ENCODE data around the gene SLC45A1. TPM values are rescaled to one million over a fixed set of nuclear protein-coding genes. Genes with fewer than 3 reads are reported as not detected.

SLC45A1 gene
- total and polyA plus RNA-seq, 2 of the 4 experiments (the other 2 are of a cell fraction) = 0.72 to 3.9 TPM

GRCh38 chr1:8359617-8360481 is 41.9 kb downstream of the SLC45A1 start:
- no TSS peak for BruUV-seq (replicated peaks)
- Histone ChIP-seq H3K27ac (ENCODE audit: insufficient read depth, low read length) (no peak overlapping the region), H3K56ac (ENCODE audit: extremely low read depth, insufficient read depth, low read length) (no peak overlapping the region), H3K4me3 (ENCODE audit: insufficient read depth, low read depth, low read length) (no peak overlapping the region), H2BK20ac (ENCODE audit: low read depth, low read length) (no peak overlapping the region), H3K18ac (ENCODE audit: low read depth, low read length) (no peak overlapping the region), H3K9me1 (ENCODE audit: insufficient read depth, low read length) (peaks cover 12% of the 10 kb centered on the region; the same call in 1 of the 2 replicates), H3K9me3 (ENCODE audit: control insufficient read depth, insufficient read depth, low read length) (no peaks in the 10 kb centered on the region), H4K20me1 (ENCODE audit: insufficient read depth, low read length) (peaks cover 53% of the 10 kb centered on the region), H3K23ac (ENCODE audit: low read depth, low read length) (no peak overlapping the region), H3K4me2 (ENCODE audit: low read depth, low read length) (no peak overlapping the region), H2BK15ac (ENCODE audit: low read depth, low read length) (no peak overlapping the region), H3K9ac (ENCODE audit: low read depth, low read length) (no peak overlapping the region), H4K91ac (ENCODE audit: insufficient read depth, low read depth, low read length) (no peak overlapping the region), H4K5ac (ENCODE audit: low read depth, low read length) (no peak overlapping the region), H3K79me1 (ENCODE audit: low read depth in 1 of 2, low read length in 2 of 2) (peaks cover 47 to 65% of the 10 kb centered on the region in 2 experiments), H2BK5ac (ENCODE audit: low read depth, low read length, poor library complexity, severe bottlenecking) (no peak overlapping the region), H3K4ac (ENCODE audit: low read depth, low read length) (no peak overlapping the region), H4K8ac (ENCODE audit: low read depth in 2 of 2, low read length in 2 of 2) (no peak overlapping the region), H2BK120ac (ENCODE audit: low read depth, low read length) (no peak overlapping the region), H3K4me1 (ENCODE audit: control insufficient read depth, insufficient read depth, low read length) (peaks cover 10% of the 10 kb centered on the region; the same call in 1 of the 2 replicates), H2AK9ac (replicated peaks; ENCODE audit: low read depth, low read length, poor library complexity) (peak overlapping the region; percentile 23), H2AK5ac (ENCODE audit: low read depth, low read length) (no peak overlapping the region), H3K27me3 (ENCODE audit: control insufficient read depth, insufficient read depth, low read length) (no peaks in the 10 kb centered on the region), H3K14ac (replicated peaks; ENCODE audit: low read depth, low read length) (no peak overlapping the region), H2AFZ (replicated peaks; ENCODE audit: low read length, poor library complexity) (no peak overlapping the region), H3K36me3 (ENCODE audit: control insufficient read depth, insufficient read depth, low read length) (peaks cover 96% of the 10 kb centered on the region)
- no peak for ATAC-seq (ENCODE audit: low read depth)
- no peak for DNase-seq
- POLR2A ChIA-PET (ENCODE audit: unreplicated experiment) = no interaction called here
- intact Hi-C loops (cut with micrococcal nuclease) = no loop called here
- CTCF ChIA-PET = no interaction called here
- 97% methylated on average over 14 of the region's 44 CpGs; no CpG with 5 or more reads in 1 of the 2 experiments for WGBS, 2 experiments (ENCODE audit: extremely low coverage in 2 of 2, insufficient read length in 1 of 2)
- in situ Hi-C loops (cut with MboI; ENCODE audit: low sequenced_read_pairs) = no loop called here
- dilution Hi-C loops (cut with HindIII; ENCODE audit: low sequenced_read_pairs, unreplicated experiment) = no loop called here
- TF ChIP-seq, protein P1, sequence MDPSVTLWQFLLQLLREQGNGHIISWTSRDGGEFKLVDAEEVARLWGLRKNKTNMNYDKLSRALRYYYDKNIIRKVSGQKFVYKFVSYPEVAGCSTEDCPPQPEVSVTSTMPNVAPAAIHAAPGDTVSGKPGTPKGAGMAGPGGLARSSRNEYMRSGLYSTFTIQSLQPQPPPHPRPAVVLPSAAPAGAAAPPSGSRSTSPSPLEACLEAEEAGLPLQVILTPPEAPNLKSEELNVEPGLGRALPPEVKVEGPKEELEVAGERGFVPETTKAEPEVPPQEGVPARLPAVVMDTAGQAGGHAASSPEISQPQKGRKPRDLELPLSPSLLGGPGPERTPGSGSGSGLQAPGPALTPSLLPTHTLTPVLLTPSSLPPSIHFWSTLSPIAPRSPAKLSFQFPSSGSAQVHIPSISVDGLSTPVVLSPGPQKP (IDR thresholded peaks at IDR 0.05; ENCODE audit: borderline replicate concordance, low read depth, low read length) = no peak
- TF ChIP-seq BHLHE40 (IDR thresholded peaks at IDR 0.05; ENCODE audit: low read depth, low read length) = no peak
- TF ChIP-seq RFX5 (IDR thresholded peaks at IDR 0.05; ENCODE audit: low read depth, low read length) = no peak
- no peak for TF ChIP-seq CEBPB (IDR thresholded peaks at IDR 0.05; ENCODE audit: low read depth, low read length)
- no peak for TF ChIP-seq MAZ (IDR thresholded peaks at IDR 0.05; ENCODE audit: borderline replicate concordance, low read depth, low read length)
- no peak for TF ChIP-seq RCOR1 (IDR thresholded peaks at IDR 0.05; ENCODE audit: insufficient replicate concordance, low read length)
- TF ChIP-seq SMC3 (IDR thresholded peaks at IDR 0.05; ENCODE audit: low read depth, low read length) = no peak
- TF ChIP-seq NFE2L2 (IDR thresholded peaks at IDR 0.05; ENCODE audit: low read depth, low read length) = no peak
- TF ChIP-seq, protein P2, sequence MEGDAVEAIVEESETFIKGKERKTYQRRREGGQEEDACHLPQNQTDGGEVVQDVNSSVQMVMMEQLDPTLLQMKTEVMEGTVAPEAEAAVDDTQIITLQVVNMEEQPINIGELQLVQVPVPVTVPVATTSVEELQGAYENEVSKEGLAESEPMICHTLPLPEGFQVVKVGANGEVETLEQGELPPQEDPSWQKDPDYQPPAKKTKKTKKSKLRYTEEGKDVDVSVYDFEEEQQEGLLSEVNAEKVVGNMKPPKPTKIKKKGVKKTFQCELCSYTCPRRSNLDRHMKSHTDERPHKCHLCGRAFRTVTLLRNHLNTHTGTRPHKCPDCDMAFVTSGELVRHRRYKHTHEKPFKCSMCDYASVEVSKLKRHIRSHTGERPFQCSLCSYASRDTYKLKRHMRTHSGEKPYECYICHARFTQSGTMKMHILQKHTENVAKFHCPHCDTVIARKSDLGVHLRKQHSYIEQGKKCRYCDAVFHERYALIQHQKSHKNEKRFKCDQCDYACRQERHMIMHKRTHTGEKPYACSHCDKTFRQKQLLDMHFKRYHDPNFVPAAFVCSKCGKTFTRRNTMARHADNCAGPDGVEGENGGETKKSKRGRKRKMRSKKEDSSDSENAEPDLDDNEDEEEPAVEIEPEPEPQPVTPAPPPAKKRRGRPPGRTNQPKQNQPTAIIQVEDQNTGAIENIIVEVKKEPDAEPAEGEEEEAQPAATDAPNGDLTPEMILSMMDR (conservative IDR thresholded peaks at IDR 0.05; ENCODE audit: low read depth, low read length) = no peak

Measured in IMR-90 (cell line).